Subcutaneous adipose tissue (tissue), 4 donors: ENCODE data around the gene RB1. TPM values are rescaled to one million over a fixed set of nuclear protein-coding genes. Genes with fewer than 3 reads are reported as not detected.

Source experiments
- total RNA-seq, 4 donors: library from RNA; depleted of rRNA; stranded (reverse); fragments of >200 nt; gene quantifications; one replicate each; pipeline ENCODE4 v1.1.0, GENCODE V29; 2016
- TF ChIP-seq, protein P1 (sequence below): fragments of 450-650 bp; IDR thresholded peaks from one replicate; pipeline ENCODE4 v1.5.1; 2016; ENCODE audit warnings: low read depth, mild to moderate bottlenecking, control low read depth, antibody characterized with exemption, moderate library complexity

The RB1 gene
- total RNA-seq, 4 donors from 2014 or later, result 35.0 to 85.6 (median 45.6) TPM

GRCh38 chr13:48500652-48501197 is 197.2 kb downstream of the RB1 start:
- TF ChIP-seq, protein P1, sequence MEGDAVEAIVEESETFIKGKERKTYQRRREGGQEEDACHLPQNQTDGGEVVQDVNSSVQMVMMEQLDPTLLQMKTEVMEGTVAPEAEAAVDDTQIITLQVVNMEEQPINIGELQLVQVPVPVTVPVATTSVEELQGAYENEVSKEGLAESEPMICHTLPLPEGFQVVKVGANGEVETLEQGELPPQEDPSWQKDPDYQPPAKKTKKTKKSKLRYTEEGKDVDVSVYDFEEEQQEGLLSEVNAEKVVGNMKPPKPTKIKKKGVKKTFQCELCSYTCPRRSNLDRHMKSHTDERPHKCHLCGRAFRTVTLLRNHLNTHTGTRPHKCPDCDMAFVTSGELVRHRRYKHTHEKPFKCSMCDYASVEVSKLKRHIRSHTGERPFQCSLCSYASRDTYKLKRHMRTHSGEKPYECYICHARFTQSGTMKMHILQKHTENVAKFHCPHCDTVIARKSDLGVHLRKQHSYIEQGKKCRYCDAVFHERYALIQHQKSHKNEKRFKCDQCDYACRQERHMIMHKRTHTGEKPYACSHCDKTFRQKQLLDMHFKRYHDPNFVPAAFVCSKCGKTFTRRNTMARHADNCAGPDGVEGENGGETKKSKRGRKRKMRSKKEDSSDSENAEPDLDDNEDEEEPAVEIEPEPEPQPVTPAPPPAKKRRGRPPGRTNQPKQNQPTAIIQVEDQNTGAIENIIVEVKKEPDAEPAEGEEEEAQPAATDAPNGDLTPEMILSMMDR, result no peak

GRCh38 chr13:48501705-48502104 is 198.2 kb downstream of the RB1 start:
- TF ChIP-seq, protein P1, result no peak

- TF ChIP-seq, protein P1, result no peak
These were observed 199.2 kb downstream of the RB1 start for GRCh38 chr13:48502601-48503319.

DNA sequence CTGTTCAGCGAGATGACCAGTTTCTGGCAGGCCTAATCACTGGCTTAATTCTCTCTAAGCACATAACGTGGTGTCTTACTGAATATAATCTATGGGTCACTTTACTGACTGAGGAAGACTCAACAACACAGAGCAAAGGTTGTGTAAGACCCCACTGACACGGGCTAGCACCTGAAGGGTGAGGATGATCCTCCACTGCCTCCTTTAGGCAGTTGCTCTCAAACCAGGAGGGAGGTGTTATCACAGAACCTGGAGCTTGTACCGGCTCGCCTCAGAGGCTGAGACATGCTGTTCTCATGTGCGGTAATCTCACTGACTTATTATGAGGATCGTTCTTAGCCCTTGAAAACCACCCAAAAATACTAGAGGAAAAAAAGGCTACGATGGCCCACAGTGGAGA is 201.1 kb downstream of the RB1 start:
- TF ChIP-seq, protein P1, result no peak

- TF ChIP-seq, protein P1, result no peak
These were observed 201.5 kb downstream of the RB1 start for GRCh38 chr13:48505012-48505411.

- TF ChIP-seq, protein P1, result no peak
These were observed 202.1 kb downstream of the RB1 start for GRCh38 chr13:48505597-48506091.

DNA sequence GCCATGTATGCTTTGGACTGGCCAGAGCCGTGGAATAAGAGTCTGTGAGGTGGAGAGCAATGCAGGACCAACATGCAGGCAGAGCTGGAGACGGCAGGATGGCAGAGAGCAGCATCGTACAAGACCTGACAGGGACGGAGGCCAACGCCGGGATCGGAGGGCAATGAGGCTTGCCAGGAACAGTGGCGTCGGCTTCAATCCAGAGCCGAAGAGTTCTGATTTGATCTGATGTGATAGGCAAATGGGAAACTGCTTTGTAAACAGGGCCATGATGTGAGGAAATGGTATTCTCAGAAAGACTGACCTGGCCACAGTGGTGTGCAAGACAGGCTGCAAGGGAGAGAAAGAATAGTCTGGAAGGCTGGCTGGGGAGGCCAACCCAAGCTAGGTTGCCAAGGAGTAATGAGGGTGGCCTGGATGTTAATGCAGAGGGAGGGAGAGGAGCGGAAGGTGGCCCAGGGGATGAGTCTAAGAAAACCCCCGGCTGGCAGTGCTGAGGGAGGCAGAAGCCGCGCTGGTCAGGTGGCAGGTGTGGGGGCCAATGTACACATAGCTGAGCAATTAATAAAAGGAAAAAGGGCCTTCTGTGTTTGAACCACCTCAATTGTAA is 202.6 kb downstream of the RB1 start:
- TF ChIP-seq, protein P1, result no peak
